Measurements from ENCODE around the gene XRCC3.

GRCh38 chr14:103690332-103690731, 24.9 kb downstream of the XRCC3 start:
- TF ChIP-seq SP1 (IDR thresholded peaks at IDR 0.05) (no peak), MAX (IDR thresholded peaks at IDR 0.05) (no peak)

All from liver (tissue), 2 donors.